Retina (tissue), 1 donor: Measurements from ENCODE around the gene MAP7.
"Not testable (repeated sequence)": the region's sequence is repeated elsewhere in the genome, so short reads cannot be mapped to it uniquely, and the experiment has no call there.

ENCODE experiments used
- DNase-seq: peaks from one replicate; pipeline ENCODE4 v3.0.0-alpha.2; 2016

The MAP7 gene

DNA sequence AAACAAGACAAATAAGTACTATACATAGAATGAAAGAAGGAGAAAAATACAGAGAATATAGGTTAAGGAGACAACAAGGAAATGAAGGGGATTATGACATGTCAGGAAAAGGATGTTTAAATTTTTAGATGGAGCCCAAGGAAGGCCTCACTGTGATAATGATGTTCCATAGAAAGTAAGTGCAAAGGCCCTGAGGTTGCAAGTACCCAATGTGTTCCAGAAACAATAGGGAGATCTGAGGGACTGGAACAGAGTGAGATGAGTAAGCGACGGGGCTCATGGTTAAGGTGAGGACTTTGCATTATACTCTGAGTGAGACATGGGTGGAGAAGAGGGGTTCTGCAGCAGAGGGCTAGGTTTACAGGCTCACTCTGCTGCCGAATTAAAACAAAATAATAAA is 137.8 kb downstream of the MAP7 start:
- DNase-seq = no peak

- no peak for DNase-seq
Observed at GRCh38 chr6:136411453-136412354, 138.5 kb downstream of the MAP7 start.

DNA sequence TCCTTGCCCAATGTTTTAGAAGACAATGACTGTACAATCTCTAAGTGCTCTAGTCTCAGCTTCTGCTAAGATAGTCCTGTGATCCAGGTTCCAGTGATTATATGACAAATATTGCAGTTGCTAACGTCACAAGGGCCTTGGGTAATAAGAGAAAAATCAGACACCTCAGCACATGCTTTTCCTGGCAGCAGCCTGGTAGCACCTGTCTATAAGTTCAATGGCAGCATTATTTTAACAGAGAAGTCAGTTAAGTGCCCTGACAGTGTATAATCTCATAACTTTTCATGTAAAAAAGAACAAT is 139.2 kb downstream of the MAP7 start:
- no peak for DNase-seq

GRCh38 chr6:136410201-136411024 is 139.8 kb downstream of the MAP7 start:
- no peak for DNase-seq

DNA sequence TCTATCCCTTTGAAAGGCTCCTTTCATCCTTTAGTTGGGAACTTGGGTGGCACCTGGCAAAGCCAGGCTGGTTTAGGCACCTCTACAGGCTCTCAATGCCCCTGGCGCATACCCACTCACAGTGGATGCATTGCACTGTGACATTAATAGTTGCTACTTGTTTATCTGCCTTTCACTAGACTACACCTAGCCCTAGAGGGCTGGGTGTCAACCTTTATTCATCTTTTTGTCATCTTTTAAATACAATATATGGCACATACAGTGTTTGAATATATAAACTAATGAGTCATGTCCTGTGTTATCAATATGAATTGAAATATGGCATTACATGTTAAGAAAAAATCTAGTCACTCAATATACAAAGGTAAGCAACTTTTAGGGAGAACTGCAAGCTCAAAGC is 140.6 kb downstream of the MAP7 start:
- DNase-seq = no peak

DNA sequence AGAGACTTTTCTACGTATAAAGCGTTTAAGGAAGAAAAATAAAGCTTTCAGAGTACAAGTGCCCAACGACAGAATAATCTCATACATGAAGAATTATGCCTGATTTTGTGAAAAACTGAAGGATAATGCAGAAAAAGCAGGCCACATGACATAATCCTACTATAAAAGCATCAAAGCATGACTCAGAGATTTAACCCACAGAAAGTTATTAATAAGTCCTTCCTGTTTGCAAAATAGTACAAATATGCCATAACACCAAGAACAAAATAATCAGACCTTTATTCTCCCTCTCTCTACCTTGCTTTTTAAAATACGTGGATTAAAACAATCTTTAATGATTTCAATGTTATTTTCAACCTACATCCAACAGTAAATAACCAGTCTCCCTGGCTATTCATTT is 142.0 kb downstream of the MAP7 start:
- DNase-seq = no peak

- peak; percentile 24 for DNase-seq
Observed at GRCh38 chr6:136405420-136406029, 144.7 kb downstream of the MAP7 start.

DNA sequence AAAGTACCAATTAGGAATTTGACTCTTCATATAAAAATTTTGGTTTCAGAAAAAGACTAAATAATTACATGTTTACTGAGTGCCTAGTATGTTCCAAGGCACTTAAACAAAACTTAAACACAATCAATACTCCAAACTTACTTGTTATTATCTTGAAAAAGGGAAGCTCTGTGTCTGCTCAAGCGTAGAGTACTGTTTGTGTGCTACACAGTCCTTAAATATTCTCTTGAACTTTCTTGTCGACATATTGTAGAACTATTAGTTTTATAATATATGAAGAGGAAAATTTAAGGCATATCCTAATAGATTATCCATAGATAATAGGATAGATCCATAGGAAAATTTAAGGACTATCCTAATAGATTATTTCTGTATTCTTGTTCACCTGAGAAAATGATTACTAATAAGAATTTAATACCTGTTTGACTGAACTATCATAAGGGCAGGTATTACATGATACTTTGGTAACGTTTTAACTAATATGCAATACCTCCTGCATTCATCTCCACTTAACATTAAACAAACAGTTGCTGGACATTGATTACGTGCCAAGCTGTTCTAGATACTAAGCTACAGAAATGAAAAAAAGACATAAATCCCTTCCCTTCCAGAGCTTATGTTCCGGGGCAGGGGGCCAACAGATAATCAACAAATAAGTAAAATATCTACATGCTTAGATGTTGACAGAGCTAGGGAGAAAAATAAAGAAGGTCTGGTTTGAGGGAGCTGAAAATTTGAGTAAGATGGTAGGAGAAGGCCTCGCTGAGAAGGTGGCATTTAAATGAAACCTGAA is 145.4 kb downstream of the MAP7 start:
- DNase-seq = no peak

DNA sequence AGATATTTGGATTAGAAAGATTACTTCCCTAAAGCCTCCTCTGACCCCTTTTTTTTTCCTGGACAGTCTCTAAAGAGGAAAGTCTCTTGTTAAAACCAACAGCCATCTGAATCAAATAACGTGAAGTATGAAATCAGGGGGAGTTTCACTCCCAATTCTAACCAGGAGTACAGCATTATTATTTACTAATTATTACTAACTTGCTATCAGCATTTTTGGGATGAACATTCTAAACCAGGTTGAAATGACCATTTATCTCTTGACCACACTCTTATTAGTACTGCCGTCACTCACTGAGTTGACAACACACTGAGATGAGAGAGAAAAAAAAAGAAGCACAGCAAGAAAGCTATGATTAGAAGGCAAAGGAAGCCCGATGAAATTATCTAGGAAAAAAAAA is 146.2 kb downstream of the MAP7 start:
- DNase-seq = no peak

DNA sequence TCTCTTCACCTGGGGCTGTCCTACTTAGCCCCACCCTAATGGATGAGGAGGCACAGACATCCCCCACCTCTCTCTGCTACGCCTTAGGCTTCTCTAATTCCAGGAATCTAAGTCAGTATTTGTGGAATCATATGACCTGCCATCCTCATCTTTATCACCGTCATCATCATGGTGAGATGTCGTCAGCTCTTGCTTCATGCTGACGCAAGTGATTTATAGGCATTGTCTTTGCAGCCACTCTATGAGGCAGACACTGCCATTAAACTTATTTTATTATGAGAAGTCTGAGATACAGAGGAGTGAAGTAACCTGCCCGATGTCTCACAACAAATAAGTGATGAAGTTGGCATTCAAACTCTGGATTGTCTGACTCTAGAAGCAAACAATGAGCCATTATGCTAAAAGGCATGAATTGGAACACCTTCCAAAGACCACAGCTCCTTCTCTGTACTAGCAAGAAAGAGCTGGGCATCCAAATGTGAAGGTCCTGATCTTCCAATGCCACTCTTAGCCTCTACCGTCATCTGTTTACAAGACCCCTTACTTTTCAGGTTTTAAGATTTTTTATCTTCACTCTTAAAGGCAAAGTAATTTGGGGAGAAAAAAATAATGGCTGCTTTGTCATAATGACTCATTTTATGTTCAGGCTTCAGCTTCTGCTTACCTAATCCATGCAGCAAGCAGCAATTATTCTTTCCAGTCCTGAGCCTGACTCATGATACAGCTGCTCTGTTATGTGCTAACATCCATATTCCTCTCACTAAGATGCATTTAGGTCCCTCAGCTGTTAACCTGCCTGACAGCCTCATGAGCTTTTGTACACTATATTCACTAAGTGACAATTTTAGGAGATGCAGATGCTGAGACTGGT is 146.9 kb downstream of the MAP7 start:
- no peak for DNase-seq

DNA sequence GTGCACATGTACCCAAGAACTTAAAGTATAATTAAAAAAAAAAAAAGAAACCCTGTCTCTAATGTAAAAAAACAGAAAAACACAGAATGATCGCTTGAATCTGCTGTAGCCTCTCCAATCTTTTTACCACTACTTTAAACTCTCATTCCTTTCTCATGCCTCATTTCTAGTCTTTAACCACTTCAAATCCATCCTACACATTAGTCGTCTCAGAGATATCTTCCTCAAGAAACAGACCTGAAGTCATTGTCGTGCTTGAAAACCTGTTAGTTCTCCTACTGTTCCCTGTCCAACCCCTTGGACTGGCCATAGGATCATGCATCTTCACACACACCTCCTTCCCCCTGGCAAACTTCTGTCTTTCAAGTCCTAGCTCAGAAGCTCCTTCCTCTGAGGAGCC is 148.5 kb downstream of the MAP7 start:
- no peak for DNase-seq

GRCh38 chr6:136401236-136401635 is 149.0 kb downstream of the MAP7 start:
- DNase-seq = not testable (repeated sequence)

DNA sequence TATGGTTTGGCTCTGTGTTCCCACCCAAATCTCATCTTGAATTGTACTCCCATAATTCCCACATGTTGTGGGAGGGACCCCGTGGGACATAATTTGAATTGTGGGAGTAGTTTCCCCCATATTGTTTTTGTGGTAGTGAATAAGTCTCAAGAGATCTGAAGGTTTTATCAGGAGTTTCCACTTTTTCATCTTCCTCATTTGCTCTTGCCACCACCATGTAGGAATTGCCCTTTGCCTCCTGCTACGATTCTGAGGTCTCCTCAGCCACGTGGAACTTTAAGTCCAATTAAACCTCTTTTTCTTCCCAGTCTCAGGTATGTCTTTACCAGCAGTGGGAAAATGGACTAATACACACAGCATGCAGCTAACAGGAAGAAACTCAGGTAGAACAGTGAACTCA is 151.8 kb downstream of the MAP7 start:
- no peak for DNase-seq

GRCh38 chr6:136396908-136397307 is 153.3 kb downstream of the MAP7 start:
- no peak for DNase-seq

DNA sequence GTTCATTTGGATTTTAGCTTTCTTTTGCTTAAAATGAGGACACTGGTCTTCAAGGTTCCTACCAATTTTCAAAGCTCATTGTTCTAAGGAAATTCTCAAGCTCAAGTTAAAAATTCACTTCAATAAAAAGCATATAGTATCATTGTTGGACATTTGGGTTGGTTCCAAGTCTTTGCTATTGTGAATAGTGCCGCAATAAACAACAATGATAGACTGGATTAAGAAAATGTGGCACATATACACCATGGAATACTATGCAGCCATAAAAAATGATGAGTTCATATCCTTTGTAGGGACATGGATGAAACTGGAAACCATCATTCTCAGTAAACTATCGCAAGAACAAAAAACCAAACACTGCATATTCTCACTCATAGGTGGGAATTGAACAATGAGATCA is 159.3 kb downstream of the MAP7 start:
- DNase-seq = not testable (repeated sequence)

DNA sequence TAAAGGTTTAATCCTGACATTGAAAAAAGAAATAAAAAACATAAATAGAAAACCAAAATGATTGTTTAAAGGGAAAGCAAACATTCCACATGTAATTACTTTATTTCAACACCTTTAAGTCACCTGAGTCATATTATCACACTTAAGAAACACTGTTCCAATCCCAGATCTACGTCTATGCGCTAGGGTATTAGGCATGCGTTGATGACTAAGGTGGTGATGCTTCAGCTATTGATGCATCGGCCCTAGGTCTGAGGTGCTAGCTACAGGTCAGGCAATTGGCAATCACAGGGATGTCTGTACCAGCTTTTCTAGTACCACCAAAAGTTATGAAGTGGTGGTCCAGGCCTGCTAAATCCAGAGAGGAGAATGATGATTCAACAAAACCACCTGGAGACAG is 162.9 kb downstream of the MAP7 start:
- DNase-seq = no peak

DNA sequence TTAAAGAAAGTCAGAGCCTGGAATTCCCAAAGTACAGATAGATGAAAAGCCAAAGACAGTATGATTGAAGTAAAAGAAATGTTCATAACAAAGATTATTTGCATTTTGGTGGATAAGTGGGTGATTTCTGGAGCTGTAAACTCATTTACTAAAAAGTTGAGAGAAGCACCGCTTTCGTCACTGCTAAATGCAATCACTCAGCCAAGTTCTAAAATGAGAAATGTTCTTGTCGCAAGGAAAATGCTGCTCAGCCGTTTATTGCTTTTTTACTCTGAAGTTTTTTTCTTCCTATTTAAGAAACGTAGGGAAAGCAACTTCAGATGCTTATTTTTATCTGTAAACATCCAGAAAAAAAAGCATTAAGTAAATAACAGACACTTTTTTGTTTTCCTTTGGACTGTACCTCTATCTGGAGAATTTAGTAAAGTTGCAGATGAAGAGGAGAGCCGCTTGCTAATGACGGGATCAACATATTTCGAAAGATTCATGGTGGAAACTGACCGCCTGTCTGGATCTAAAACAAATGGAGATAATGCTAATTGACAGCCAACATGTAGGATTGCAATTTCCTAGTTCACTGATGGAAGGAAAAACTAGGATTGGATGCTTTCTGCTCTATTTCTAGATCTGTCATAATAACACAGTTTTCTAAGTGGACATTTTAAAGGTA is 166.8 kb downstream of the MAP7 start:
- no peak for DNase-seq

DNA sequence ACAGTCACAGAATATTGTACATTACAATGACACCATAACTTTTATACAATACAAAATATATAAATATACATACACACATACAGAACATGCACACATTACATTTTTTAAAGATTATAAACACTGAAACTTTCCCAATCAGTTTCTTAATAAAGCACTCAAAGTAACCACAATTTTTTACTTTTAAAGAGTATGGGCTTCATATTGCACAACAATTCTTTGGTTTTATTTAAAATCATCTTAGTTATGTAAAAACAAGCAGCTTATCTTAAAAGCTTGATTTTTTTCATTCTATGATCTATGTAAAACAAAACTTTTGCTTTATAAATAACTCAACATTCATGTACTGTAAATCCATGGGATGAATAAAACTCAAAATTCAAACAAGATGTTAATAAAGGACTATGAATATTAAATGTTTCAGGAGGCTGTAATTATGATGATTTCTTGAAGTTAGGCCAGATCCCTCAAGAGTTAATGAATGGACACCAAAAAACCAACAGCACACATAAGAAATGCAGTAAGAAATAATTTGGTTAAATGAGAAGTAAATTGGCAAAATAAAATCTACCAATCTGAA is 167.5 kb downstream of the MAP7 start:
- no peak for DNase-seq

- DNase-seq = no peak
Observed at GRCh38 chr6:136378888-136379287, 171.3 kb downstream of the MAP7 start.

DNA sequence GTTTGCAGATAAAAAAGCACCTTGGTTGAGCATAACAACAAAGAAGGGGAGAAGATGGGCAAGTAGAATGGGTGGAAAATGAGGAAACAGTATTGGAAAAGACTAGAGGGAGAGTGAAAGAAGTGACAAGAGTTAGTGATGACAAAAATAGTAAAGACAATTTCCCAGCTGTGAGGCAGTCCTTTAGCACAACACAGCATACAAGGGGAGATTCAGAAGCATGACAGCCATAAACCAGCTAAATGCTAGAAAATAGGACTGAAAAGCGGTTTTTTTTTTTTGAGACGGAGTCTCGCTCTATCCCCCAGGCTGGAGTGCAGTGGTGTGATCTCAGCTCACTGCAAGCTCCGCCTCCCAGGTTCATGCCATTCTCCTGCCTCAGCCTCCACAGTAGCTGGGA is 174.4 kb downstream of the MAP7 start:
- not testable (repeated sequence) for DNase-seq

DNA sequence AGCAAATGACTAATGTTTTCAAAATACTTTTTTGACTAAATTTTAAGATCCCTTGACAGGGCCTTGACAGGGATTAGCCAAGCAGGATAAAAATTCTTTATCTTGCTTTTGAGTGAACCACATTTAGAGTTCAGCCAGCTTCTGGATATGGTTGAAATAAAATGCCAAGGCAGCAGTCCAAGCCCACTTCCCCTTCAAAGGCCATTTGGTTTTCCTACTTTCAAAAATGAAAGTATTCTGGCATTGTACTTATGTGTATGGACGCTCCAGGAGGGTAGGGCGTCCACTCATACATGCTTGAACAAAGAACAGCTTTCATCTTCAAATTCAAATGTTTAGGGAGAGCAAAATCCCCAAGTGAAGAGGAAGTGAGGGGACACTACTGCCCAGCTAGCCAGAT is 178.3 kb downstream of the MAP7 start:
- no peak for DNase-seq
